ENCODE measurements around the gene FPGS.

DNA sequence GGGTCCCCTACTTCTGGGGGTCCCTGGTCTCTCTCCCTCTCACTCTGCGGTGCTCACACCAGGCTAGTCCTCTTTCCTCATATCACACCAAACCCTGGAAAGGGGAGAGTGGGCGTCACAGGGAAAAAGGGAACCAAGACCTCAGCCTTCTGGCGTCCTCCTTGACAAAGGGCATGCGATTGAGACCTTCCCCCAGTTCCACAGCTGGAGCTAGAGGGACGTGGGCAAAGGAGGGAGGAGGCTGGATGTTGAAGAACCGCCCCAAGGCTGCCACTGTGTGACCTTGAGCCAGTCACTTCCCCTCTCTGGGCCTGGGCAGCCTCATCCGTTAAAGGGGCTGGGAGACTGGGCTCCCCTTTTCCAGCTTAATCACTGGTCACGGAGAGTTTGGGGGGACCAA, 49.1 kb upstream of the FPGS start:
- TF ChIP-seq, protein P1, sequence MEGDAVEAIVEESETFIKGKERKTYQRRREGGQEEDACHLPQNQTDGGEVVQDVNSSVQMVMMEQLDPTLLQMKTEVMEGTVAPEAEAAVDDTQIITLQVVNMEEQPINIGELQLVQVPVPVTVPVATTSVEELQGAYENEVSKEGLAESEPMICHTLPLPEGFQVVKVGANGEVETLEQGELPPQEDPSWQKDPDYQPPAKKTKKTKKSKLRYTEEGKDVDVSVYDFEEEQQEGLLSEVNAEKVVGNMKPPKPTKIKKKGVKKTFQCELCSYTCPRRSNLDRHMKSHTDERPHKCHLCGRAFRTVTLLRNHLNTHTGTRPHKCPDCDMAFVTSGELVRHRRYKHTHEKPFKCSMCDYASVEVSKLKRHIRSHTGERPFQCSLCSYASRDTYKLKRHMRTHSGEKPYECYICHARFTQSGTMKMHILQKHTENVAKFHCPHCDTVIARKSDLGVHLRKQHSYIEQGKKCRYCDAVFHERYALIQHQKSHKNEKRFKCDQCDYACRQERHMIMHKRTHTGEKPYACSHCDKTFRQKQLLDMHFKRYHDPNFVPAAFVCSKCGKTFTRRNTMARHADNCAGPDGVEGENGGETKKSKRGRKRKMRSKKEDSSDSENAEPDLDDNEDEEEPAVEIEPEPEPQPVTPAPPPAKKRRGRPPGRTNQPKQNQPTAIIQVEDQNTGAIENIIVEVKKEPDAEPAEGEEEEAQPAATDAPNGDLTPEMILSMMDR (IDR thresholded peaks at IDR 0.05): no peak
- no peak for TF ChIP-seq POLR2AphosphoS5 (IDR thresholded peaks at IDR 0.05)
